ENCODE data around the gene SLC4A1.

- no peak for TF ChIP-seq CTCF (IDR thresholded peaks at IDR 0.05)
- no peak for TF ChIP-seq EP300 (IDR thresholded peaks at IDR 0.05)
Observed at GRCh38 chr17:44314524-44314868, 46.6 kb upstream of the SLC4A1 start.
